OCI-LY7 (cell line): ENCODE results near the gene TAS1R1. TPM values are rescaled to one million over a fixed set of nuclear protein-coding genes. Genes with fewer than 3 reads are reported as not detected.

Source experiments
- BruUV-seq: library from RNA; stranded (reverse); fragments of 400-500 nt; replicated peaks from 2 replicates; lab custom pipeline; 2021; lab: Mats Ljungman, UMichigan
- CTCF ChIA-PET: fragments of 300-600 bp; sonication (Branson Sonifier 250); formaldehyde crosslinking; loops from one replicate; lab custom pipeline; 2022; ENCODE audit warnings: antibody characterized with exemption; ENCODE audit not compliant: unreplicated experiment; lab: Charles Lee
- POLR2A ChIA-PET: fragments of 300-600 bp; sonication (Branson Sonifier 250); formaldehyde crosslinking; loops from one replicate; lab custom pipeline; 2022; ENCODE audit warnings: antibody characterized with exemption; lab: Charles Lee
- DNase-seq: peaks from one replicate; pipeline ENCODE4 v3.0.0-alpha.2; 2015; ENCODE audit warnings: low spot score
- H2AFZ ChIP-seq: fragments of 200-600 bp; sonication (generic), shearing (Covaris generic); 2 replicates; pipeline ENCODE4 v1.6.1; 2014; ENCODE audit warnings: mild to moderate bottlenecking, antibody characterized with exemption, low read length, moderate library complexity
- H3K27ac ChIP-seq: fragments of 200-600 bp; sonication (generic); 2 replicates; pipeline ENCODE4 v1.5.1; 2014; ENCODE audit warnings: mixed run types, low read depth, mild to moderate bottlenecking, moderate library complexity, low read length, inconsistent platforms; ENCODE audit not compliant: poor library complexity, severe bottlenecking
- H3K36me3 ChIP-seq: fragments of 200-600 bp; sonication (generic); 2 replicates; pipeline ENCODE4 v1.6.1; 2014; ENCODE audit warnings: mild to moderate bottlenecking, antibody characterized with exemption, low read length, moderate library complexity, mixed read lengths; ENCODE audit not compliant: insufficient read depth
- H3K4me1 ChIP-seq: fragments of 200-600 bp; sonication (generic); 2 replicates; pipeline ENCODE4 v1.5.1; 2014; ENCODE audit warnings: mild to moderate bottlenecking, low read length; ENCODE audit not compliant: insufficient read depth, poor library complexity, severe bottlenecking
- H3K4me2 ChIP-seq: fragments of 200-600 bp; sonication (generic); 2 replicates; pipeline ENCODE4 v1.6.1; 2014; ENCODE audit warnings: mild to moderate bottlenecking, low read length
- H3K4me3 ChIP-seq: fragments of 200-600 bp; sonication (generic); 2 replicates; pipeline ENCODE4 v1.5.1; 2014; ENCODE audit warnings: mild to moderate bottlenecking, low read depth, low read length; ENCODE audit not compliant: poor library complexity, severe bottlenecking
- H3K79me2 ChIP-seq: fragments of 200-600 bp; sonication (generic); 2 replicates; pipeline ENCODE4 v1.6.1; 2016; ENCODE audit warnings: low read depth, mild to moderate bottlenecking, low read length, moderate library complexity, mixed read lengths; ENCODE audit not compliant: insufficient read depth
- H3K9me2 ChIP-seq: fragments of 200-600 bp; sonication (generic); 2 replicates; pipeline ENCODE4 v1.6.1; 2016; ENCODE audit warnings: mild to moderate bottlenecking, low read length, mixed read lengths; ENCODE audit not compliant: insufficient read depth
- H3K9me3 ChIP-seq: fragments of 200-600 bp; sonication (generic); 2 replicates; pipeline ENCODE4 v1.6.1; 2014; ENCODE audit warnings: mild to moderate bottlenecking, mixed run types, low read length, mixed read lengths
- H4K20me1 ChIP-seq: fragments of 200-600 bp; sonication (generic); 2 replicates; pipeline ENCODE4 v1.6.1; 2014; ENCODE audit warnings: mild to moderate bottlenecking, antibody characterized with exemption, low read length, moderate library complexity, mixed read lengths; ENCODE audit not compliant: insufficient read depth
- CTCF ChIP-seq: fragments of 200-600 bp; sonication (generic); conservative IDR thresholded peaks from 2 replicates; pipeline ENCODE4 v1.5.1; 2014; ENCODE audit warnings: mild to moderate bottlenecking, antibody characterized with exemption, low read length, moderate library complexity, mixed read lengths
- EZH2phosphoT487 ChIP-seq: fragments of 200-600 bp; sonication (generic); IDR thresholded peaks from 2 replicates; pipeline ENCODE4 v1.6.1; 2018; ENCODE audit warnings: low read depth, borderline replicate concordance, mild to moderate bottlenecking, mixed run types, antibody characterized with exemption, low read length, moderate library complexity, mixed read lengths
- intact Hi-C: fragments of 100-400 bp; cut with micrococcal nuclease; formaldehyde crosslinking; loops from one replicate; pipeline ENCODE4 v1.10.0; 2022; ENCODE audit not compliant: unreplicated experiment
- total RNA-seq, 2 experiments: library from RNA; depleted of rRNA in 1 of 2; stranded (reverse); fragments of >200 nt in 1 of 2; shearing (Covaris generic) in 1 of 2; gene quantifications; 2 replicates each; pipeline ENCODE4 v1.2.3, GENCODE V29; 2014 to 2022

The TAS1R1 gene
- total RNA-seq, 2 experiments from 2014 or later: 0.11 TPM; not detected in 1

DNA sequence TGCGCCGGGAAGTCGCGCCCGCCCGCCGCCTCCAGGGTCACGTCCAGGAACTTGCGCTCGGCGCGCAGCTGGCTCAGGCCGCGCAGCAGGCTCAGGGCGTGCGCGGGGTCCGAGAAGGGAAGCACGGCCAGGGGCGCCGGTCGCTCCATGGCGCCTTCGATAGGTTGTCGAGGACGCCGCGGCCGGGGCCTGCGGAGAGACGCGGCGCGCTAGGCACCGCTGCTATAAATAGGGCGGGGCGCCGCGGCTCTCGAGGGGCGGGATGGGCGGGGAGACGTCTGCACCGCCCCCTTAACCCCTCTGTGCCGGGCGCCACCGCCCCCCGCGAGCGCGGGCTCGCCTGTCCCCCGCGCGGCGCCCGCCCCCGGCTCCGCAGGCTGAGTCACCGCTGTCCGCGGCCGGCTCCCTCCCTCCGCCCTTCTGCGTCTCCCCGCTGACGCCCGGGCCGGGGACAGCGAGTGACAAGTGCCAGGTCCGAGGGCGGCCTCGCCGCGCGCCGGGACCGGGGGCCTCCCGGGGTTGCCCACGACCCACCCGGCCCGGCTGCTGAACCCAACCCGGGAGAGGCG lies 47.6 kb downstream of the TAS1R1 start, which contains the start of gene KLHL21:
Gene KLHL21 (minus strand): TSS at position 201 of the 569 bp plus-strand sequence. CDS start 52 bp downstream, at position 149.
- Histone ChIP-seq H3K36me3 (peaks cover 8% of the 10 kb centered on the region; the same call in 1 of the 2 replicates), H3K4me1 (peaks cover 35% of the 10 kb centered on the region), H3K27ac (no peak within 1 kb of the TSS), H4K20me1 (no peaks in the 10 kb centered on the region), H3K9me2 (no peaks in the 10 kb centered on the region), H3K4me2 (peak within 1 kb of the TSS; percentile 82), H3K79me2 (no peaks in the 10 kb centered on the region), H2AFZ (peak within 1 kb of the TSS; percentile 59), H3K9me3 (no peaks in the 10 kb centered on the region), H3K4me3 (peak within 1 kb of the TSS; percentile 71)
- POLR2A ChIA-PET: interaction anchor here (1.3 kb wide), 1 partner anchor 25 kb away, joined by 3 read pairs; no protein-coding TSS in a partner anchor
- DNase-seq: peak; percentile 75
- TF ChIP-seq CTCF (no peak), EZH2phosphoT487 (no peak)
- CTCF ChIA-PET: no interaction called here
- BruUV-seq: no TSS peak
- intact Hi-C loops: loop anchor here (2.0 kb wide), 1 partner anchor 48 kb away; the partner anchor contains the start of genes NOL9 and TAS1R1

- Histone ChIP-seq H3K9me3 (no peaks in the 10 kb centered on the region), H3K9me2 (no peaks in the 10 kb centered on the region), H3K79me2 (no peaks in the 10 kb centered on the region), H3K4me3 (peak overlapping the region; percentile 71), H4K20me1 (no peaks in the 10 kb centered on the region), H3K4me2 (peak overlapping the region; percentile 82), H3K27ac (no peak overlapping the region), H2AFZ (peak overlapping the region; percentile 59; the same call in 1 of the 2 replicates), H3K4me1 (peaks cover 35% of the 10 kb centered on the region), H3K36me3 (peaks cover 5% of the 10 kb centered on the region; the same call in 1 of the 2 replicates)
- no peak for DNase-seq
- ChIA-PET CTCF (no interaction called here), POLR2A (no interaction called here)
- no TSS peak for BruUV-seq
- intact Hi-C loops: loop anchor here (2.0 kb wide), 1 partner anchor 49 kb away; the partner anchor contains the start of genes NOL9 and TAS1R1
- TF ChIP-seq CTCF (no peak), EZH2phosphoT487 (no peak)
These were observed 48.3 kb downstream of the TAS1R1 start for GRCh38 chr1:6603238-6603914.
